Fibroblast of mammary gland (primary cell): ENCODE measurements around the gene CCDC12.

Source experiments
- DNase-seq: peaks from one replicate; pipeline ENCODE4 v3.0.0-alpha.2; 2010; ENCODE audit warnings: low read depth
- H3K4me3 ChIP-seq: 2 replicates; pipeline ENCODE4 v1.5.1; 2011; ENCODE audit warnings: low read depth, mild to moderate bottlenecking, low read length, moderate library complexity; ENCODE audit not compliant: control insufficient read depth
- TF ChIP-seq, protein P1 (sequence below): conservative IDR thresholded peaks from 2 replicates; pipeline ENCODE4 v1.5.1; 2011; ENCODE audit warnings: low read depth, low read length, inconsistent platforms; ENCODE audit not compliant: control insufficient read depth, insufficient read depth

CCDC12 gene

DNA sequence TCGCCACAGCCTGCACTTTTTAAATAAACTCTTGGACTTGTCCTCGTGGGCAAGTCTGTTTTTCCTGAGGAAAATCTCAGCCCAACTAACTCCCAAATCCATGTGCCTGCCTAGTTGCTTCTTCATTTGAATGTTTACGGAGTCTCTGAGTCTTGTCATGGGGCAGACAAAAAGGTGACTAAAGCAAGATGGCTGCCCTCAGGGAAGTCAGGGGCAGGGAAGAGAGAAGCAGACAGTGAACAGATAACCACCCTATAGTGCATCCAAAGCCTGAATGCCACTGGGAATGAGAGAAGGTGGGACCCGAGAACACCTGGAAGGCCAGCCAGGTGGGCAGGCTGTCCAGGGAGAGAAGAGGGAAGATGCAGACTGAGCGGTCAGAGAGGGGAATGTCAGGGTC, 21.4 kb downstream of the CCDC12 start:
- no peak overlapping the region for H3K4me3 ChIP-seq
- DNase-seq, result no peak
- TF ChIP-seq, protein P1, sequence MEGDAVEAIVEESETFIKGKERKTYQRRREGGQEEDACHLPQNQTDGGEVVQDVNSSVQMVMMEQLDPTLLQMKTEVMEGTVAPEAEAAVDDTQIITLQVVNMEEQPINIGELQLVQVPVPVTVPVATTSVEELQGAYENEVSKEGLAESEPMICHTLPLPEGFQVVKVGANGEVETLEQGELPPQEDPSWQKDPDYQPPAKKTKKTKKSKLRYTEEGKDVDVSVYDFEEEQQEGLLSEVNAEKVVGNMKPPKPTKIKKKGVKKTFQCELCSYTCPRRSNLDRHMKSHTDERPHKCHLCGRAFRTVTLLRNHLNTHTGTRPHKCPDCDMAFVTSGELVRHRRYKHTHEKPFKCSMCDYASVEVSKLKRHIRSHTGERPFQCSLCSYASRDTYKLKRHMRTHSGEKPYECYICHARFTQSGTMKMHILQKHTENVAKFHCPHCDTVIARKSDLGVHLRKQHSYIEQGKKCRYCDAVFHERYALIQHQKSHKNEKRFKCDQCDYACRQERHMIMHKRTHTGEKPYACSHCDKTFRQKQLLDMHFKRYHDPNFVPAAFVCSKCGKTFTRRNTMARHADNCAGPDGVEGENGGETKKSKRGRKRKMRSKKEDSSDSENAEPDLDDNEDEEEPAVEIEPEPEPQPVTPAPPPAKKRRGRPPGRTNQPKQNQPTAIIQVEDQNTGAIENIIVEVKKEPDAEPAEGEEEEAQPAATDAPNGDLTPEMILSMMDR, result no peak

DNA sequence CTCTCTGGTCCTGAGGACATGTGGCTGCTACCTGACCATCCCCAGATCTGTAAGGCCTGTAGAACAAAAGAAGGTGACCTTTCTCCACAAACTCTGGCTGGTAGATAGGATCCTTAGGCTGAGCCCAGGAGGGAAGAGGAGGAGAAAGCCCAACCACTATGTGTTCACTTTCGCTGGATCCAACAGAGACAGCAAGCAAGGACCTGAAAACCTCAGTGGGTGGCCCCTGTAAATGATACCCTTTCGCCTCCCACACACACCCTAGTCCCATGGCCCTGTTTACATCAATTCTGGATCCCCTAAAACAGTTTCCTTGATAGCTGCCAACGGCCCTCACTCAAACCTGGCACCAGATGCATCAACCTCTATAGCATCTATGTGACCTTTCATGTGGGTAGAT, 22.4 kb downstream of the CCDC12 start:
- TF ChIP-seq, protein P1, result no peak
- DNase-seq, result no peak

DNA sequence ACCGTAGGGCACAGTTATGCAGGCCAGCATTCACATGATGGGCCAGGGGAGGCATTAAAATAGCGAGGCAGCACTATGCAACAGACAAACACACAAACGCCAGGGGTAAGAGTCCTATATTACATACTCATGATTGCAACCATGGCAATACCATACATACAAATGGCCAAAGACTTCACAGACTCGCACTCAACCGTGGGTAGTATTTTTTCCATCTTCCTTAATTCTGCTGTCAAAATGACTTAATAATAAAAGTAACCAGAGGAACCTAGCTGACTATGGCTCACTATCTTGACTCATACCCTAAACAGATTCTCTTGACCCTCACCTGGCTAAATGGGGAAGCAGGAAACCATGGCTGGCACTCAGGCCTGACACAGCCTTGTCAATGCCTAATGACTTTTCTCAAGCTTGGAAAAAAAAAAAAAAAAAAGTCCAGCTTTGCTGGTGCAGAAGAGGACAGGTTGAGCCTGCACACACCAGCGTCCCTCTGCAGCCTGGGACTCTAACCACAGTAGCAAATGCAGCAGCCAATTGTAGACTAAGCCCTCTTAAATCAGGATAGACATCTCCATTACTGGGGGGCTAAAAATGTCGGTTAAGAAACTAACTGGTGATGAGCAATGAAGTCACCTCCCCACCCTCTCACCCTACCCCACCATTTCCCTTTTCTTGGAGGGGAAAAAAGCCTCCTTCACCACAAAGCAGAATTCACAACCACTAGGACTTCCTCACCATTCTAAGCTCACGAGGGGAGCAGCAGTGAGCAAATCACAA, 23.1 kb downstream of the CCDC12 start:
- no peak overlapping the region for H3K4me3 ChIP-seq

More for the DNA sequence above, 22.4 kb downstream of the CCDC12 start:
- H3K4me3 ChIP-seq, result no peak overlapping the region

DNA sequence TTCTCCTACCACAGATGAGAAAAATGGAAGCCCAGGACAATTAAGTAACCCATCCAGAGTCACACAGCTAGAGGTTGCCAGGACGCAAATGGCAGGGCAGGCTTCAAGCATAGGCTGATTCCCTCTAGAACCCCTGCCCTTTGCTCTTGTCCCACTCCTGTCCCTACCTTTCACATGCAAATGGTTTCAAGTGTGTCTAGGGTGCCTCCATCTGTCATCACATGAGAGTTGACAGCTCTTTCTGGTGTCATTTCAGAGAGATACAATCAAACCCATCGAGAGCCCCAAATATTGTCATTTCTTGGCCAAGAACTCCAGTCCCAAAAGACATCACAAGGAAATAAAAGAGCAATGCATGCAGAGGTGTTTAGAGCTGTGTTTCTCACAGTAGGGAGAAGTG, 23.7 kb downstream of the CCDC12 start:
- no peak overlapping the region for H3K4me3 ChIP-seq
- DNase-seq, result no peak
- TF ChIP-seq, protein P1, result no peak

More for the DNA sequence above, 23.1 kb downstream of the CCDC12 start:
- TF ChIP-seq, protein P1, result no peak
- no peak for DNase-seq

DNA sequence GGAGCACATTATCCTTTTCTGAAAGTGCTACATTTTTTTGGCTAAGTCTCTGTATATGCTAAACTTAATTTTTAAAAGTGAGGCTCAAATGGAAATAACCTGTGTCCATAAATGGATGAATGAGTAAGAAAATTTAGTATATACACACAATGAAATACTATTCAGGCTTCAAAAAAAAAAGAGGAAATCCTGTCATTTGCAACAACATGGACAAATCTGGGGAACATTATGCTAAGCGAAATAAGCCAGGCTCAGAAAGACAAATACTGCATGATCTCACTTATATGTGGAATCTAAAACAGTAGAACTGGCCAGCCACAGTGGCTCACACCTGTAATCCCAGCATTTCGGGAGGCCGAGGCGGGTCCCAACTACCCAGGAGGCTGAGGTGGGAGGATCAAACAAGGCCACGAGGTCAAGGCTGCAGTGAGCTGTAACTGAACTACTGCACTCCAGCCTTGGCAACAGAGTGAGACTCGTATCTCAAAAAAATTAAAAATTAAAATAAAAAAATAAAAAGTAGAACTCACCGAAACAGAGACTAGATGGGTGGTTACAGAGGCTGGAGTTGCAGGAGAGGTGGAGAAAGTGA, 25.8 kb downstream of the CCDC12 start:
- TF ChIP-seq, protein P1, result no peak
- no peak overlapping the region for H3K4me3 ChIP-seq
- DNase-seq, result no peak

DNA sequence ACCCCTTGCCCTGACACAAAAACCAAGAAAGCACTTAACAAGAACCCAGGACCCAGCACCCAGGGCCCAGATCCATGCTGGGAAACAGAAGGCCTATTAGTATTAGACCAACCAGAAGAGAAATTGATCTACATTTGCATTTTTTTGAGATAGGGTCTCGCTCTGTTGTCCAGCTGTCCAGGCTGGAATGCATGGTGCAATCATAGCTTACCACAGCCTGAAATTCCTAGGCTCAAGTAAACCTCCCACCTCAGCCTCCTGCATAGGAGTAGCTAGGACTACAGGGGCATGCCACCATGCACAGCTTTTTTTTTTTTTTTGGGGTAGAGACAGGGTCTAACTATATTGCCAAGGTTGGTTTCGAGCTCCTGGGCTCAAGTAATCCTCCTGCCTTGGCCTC, 26.4 kb downstream of the CCDC12 start:
- H3K4me3 ChIP-seq, result no peak overlapping the region
- TF ChIP-seq, protein P1, result no peak
- no peak for DNase-seq
